ENCODE results near the gene NEK6. TPM values are rescaled to one million over a fixed set of nuclear protein-coding genes. Genes with fewer than 3 reads are reported as not detected.
A peak's percentile ranks its signal among the peaks of the same experiment; 100 is the strongest.

NEK6 gene
- polyA plus RNA-seq, 1 donor from 2014 or later: 76.2 TPM

GRCh38 chr9:124311283-124311682 lies 53.5 kb downstream of the NEK6 start:
- H3K4me1 Mint-ChIP-seq: peaks cover 0 to 8% (median 4%) of the 10 kb centered on the region in 3 donors
- no peaks in the 10 kb centered on the region for H3K27me3 Mint-ChIP-seq
- H3K9me3 Mint-ChIP-seq: no peaks in the 10 kb centered on the region
- no peaks in the 10 kb centered on the region for H3K36me3 Mint-ChIP-seq
- no peak overlapping the region for H3K27ac Mint-ChIP-seq
- no peak overlapping the region for H3K4me3 Mint-ChIP-seq

GRCh38 chr9:124312290-124313265 lies 54.8 kb downstream of the NEK6 start:
- H3K27me3 Mint-ChIP-seq: no peaks in the 10 kb centered on the region
- peaks cover under 1 to 7% (median 3%) of the 10 kb centered on the region in 3 donors for H3K4me1 Mint-ChIP-seq
- peak overlapping the region in 1 of 3 donors; percentile 84 for H3K27ac Mint-ChIP-seq
- no peaks in the 10 kb centered on the region for H3K36me3 Mint-ChIP-seq
- no peaks in the 10 kb centered on the region for H3K9me3 Mint-ChIP-seq
- H3K4me3 Mint-ChIP-seq: peak overlapping the region in 1 of 4 donors; percentile 33

- Mint-ChIP-seq H3K27ac (peak overlapping the region in 2 of 3 donors; percentile 81 to 96), H3K27me3 (no peaks in the 10 kb centered on the region), H3K36me3 (no peaks in the 10 kb centered on the region), H3K4me3 (peak overlapping the region in 1 of 4 donors; percentile 5), H3K9me3 (no peaks in the 10 kb centered on the region), H3K4me1 (peaks cover 4 to 7% (median 5%) of the 10 kb centered on the region in 3 donors)
Observed at GRCh38 chr9:124313940-124314339, 56.2 kb downstream of the NEK6 start.

- no peaks in the 10 kb centered on the region for H3K36me3 Mint-ChIP-seq
- peaks cover 7 to 17% (median 8%) of the 10 kb centered on the region in 3 donors for H3K4me1 Mint-ChIP-seq
- H3K27ac Mint-ChIP-seq: peak overlapping the region in 1 of 3 donors; percentile 96
- H3K27me3 Mint-ChIP-seq: no peaks in the 10 kb centered on the region
- H3K4me3 Mint-ChIP-seq: no peak overlapping the region
- H3K9me3 Mint-ChIP-seq: no peaks in the 10 kb centered on the region
Observed at GRCh38 chr9:124315882-124316281, 58.1 kb downstream of the NEK6 start.

- H3K27ac Mint-ChIP-seq: peak overlapping the region in 2 of 3 donors; percentile 71 to 84
- peaks cover 13 to 28% (median 17%) of the 10 kb centered on the region in 3 donors for H3K4me1 Mint-ChIP-seq
- H3K4me3 Mint-ChIP-seq: peak overlapping the region in 1 of 4 donors; percentile 53
- no peaks in the 10 kb centered on the region for H3K27me3 Mint-ChIP-seq
- H3K36me3 Mint-ChIP-seq: peaks cover 2% of the 10 kb centered on the region
- no peaks in the 10 kb centered on the region for H3K9me3 Mint-ChIP-seq
Observed at GRCh38 chr9:124320062-124320973, 62.6 kb downstream of the NEK6 start.

- Mint-ChIP-seq H3K27ac (no peak overlapping the region), H3K4me3 (no peak overlapping the region), H3K36me3 (peaks cover 2% of the 10 kb centered on the region), H3K27me3 (no peaks in the 10 kb centered on the region), H3K9me3 (no peaks in the 10 kb centered on the region), H3K4me1 (peaks cover 17 to 33% (median 22%) of the 10 kb centered on the region in 3 donors)
Observed at GRCh38 chr9:124321416-124321815, 63.7 kb downstream of the NEK6 start.

GRCh38 chr9:124321935-124322334 lies 64.2 kb downstream of the NEK6 start:
- Mint-ChIP-seq H3K27ac (peak overlapping the region; percentile 31 to 82 (median 67)), H3K9me3 (no peaks in the 10 kb centered on the region), H3K36me3 (peaks cover 2% of the 10 kb centered on the region), H3K4me1 (peaks cover 17 to 33% (median 19%) of the 10 kb centered on the region in 3 donors), H3K27me3 (no peaks in the 10 kb centered on the region), H3K4me3 (no peak overlapping the region)

- no peaks in the 10 kb centered on the region for H3K9me3 Mint-ChIP-seq
- H3K27ac Mint-ChIP-seq: peak overlapping the region in 2 of 3 donors; percentile 39 to 67
Observed at GRCh38 chr9:124322618-124323432, 65.1 kb downstream of the NEK6 start.

GRCh38 chr9:124323904-124324303 lies 66.2 kb downstream of the NEK6 start:
- H3K27ac Mint-ChIP-seq: peak overlapping the region in 1 of 3 donors; percentile 88
- H3K27me3 Mint-ChIP-seq: no peaks in the 10 kb centered on the region
- no peak overlapping the region for H3K4me3 Mint-ChIP-seq
- peaks cover 14 to 30% (median 18%) of the 10 kb centered on the region in 3 donors for H3K4me1 Mint-ChIP-seq
- H3K9me3 Mint-ChIP-seq: no peaks in the 10 kb centered on the region
- peaks cover 2% of the 10 kb centered on the region for H3K36me3 Mint-ChIP-seq

More at GRCh38 chr9:124322618-124323432, 65.1 kb downstream of the NEK6 start:
- Mint-ChIP-seq H3K27me3 (no peaks in the 10 kb centered on the region), H3K4me3 (peak overlapping the region in 1 of 4 donors; percentile 84), H3K36me3 (peaks cover 2% of the 10 kb centered on the region), H3K4me1 (peaks cover 15 to 30% (median 18%) of the 10 kb centered on the region in 3 donors)

GRCh38 chr9:124325816-124326215 lies 68.1 kb downstream of the NEK6 start:
- peak overlapping the region in 1 of 4 donors; percentile 73 for H3K4me3 Mint-ChIP-seq
- peak overlapping the region; percentile 87 to 95 (median 88) for H3K27ac Mint-ChIP-seq
- H3K36me3 Mint-ChIP-seq: peaks cover 2% of the 10 kb centered on the region
- peaks cover 10 to 18% (median 18%) of the 10 kb centered on the region in 3 donors for H3K4me1 Mint-ChIP-seq
- no peaks in the 10 kb centered on the region for H3K27me3 Mint-ChIP-seq
- H3K9me3 Mint-ChIP-seq: no peaks in the 10 kb centered on the region

GRCh38 chr9:124326378-124326777 lies 68.6 kb downstream of the NEK6 start:
- H3K4me3 Mint-ChIP-seq: no peak overlapping the region
- peaks cover 10 to 18% (median 18%) of the 10 kb centered on the region in 3 donors for H3K4me1 Mint-ChIP-seq
- H3K9me3 Mint-ChIP-seq: no peaks in the 10 kb centered on the region
- no peaks in the 10 kb centered on the region for H3K27me3 Mint-ChIP-seq
- H3K27ac Mint-ChIP-seq: peak overlapping the region; percentile 73 to 83 (median 74)
- peaks cover 2% of the 10 kb centered on the region for H3K36me3 Mint-ChIP-seq

GRCh38 chr9:124327491-124327890 lies 69.7 kb downstream of the NEK6 start:
- Mint-ChIP-seq H3K36me3 (peaks cover 2% of the 10 kb centered on the region), H3K27me3 (no peaks in the 10 kb centered on the region), H3K27ac (peak overlapping the region in 1 of 3 donors; percentile 73), H3K4me1 (peaks cover 10 to 20% (median 18%) of the 10 kb centered on the region in 3 donors), H3K9me3 (no peaks in the 10 kb centered on the region), H3K4me3 (no peak overlapping the region)

- Mint-ChIP-seq H3K27me3 (no peaks in the 10 kb centered on the region), H3K4me1 (peaks cover 10 to 17% (median 13%) of the 10 kb centered on the region in 3 donors), H3K9me3 (no peaks in the 10 kb centered on the region), H3K27ac (peak overlapping the region in 1 of 3 donors; percentile 84), H3K4me3 (no peak overlapping the region), H3K36me3 (peaks cover 2% of the 10 kb centered on the region)
Observed at GRCh38 chr9:124328285-124328684, 70.5 kb downstream of the NEK6 start.
